Osteoblast (primary cell): ENCODE measurements around the gene HCLS1. TPM values are rescaled to one million over a fixed set of nuclear protein-coding genes. Genes with fewer than 3 reads are reported as not detected.
"Not testable (repeated sequence)": the region's sequence is repeated elsewhere in the genome, so short reads cannot be mapped to it uniquely, and the experiment has no call there.

Experiments
- DNase-seq: peaks from one replicate; pipeline ENCODE4 v3.0.0; 2011; ENCODE audit warnings: low spot score, mixed read lengths; ENCODE audit not compliant: insufficient read length; ENCODE audit errors: missing footprints
- H2AFZ ChIP-seq: 2 replicates; pipeline ENCODE4 v1.6.0; 2011; ENCODE audit warnings: mild to moderate bottlenecking, low read length
- H3K27ac ChIP-seq: 2 replicates; pipeline ENCODE4 v1.5.1; 2011; ENCODE audit warnings: mild to moderate bottlenecking, low read depth, low read length, moderate library complexity
- H3K27me3 ChIP-seq: 2 replicates; pipeline ENCODE4 v1.6.0; 2012; ENCODE audit warnings: mild to moderate bottlenecking, control low read depth, inconsistent platforms, low read length, moderate library complexity; ENCODE audit not compliant: insufficient read depth
- H3K36me3 ChIP-seq: 2 replicates; pipeline ENCODE4 v1.5.1; 2011; ENCODE audit warnings: mild to moderate bottlenecking, low read length, control low read depth, moderate library complexity; ENCODE audit not compliant: insufficient read depth
- H3K4me1 ChIP-seq: 2 replicates; pipeline ENCODE4 v1.5.1; 2011; ENCODE audit warnings: mild to moderate bottlenecking, low read length, control low read depth, moderate library complexity; ENCODE audit not compliant: insufficient read depth
- H3K4me2 ChIP-seq: 2 replicates; pipeline ENCODE4 v1.6.0; 2011; ENCODE audit warnings: mild to moderate bottlenecking, low read length; ENCODE audit not compliant: insufficient read depth
- H3K4me3 ChIP-seq: fragments of 200-600 bp; sonication (generic); 3 replicates; pipeline ENCODE4 v1.5.1; 2012; ENCODE audit warnings: mild to moderate bottlenecking, low read length, inconsistent platforms; ENCODE audit not compliant: insufficient read depth
- H3K79me2 ChIP-seq: 2 replicates; pipeline ENCODE4 v1.6.0; 2012; ENCODE audit warnings: mild to moderate bottlenecking, low read length, control low read depth, inconsistent platforms; ENCODE audit not compliant: insufficient read depth
- H3K9me3 ChIP-seq: 2 replicates; pipeline ENCODE4 v1.5.1; 2011; ENCODE audit warnings: low read depth, low read length, control low read depth
- H4K20me1 ChIP-seq: 2 replicates; pipeline ENCODE4 v1.6.0; 2012; ENCODE audit warnings: mild to moderate bottlenecking, low read length, control low read depth; ENCODE audit not compliant: insufficient read depth
- CTCF ChIP-seq: IDR thresholded peaks from 2 replicates; pipeline ENCODE4 v1.5.1; 2011; ENCODE audit warnings: mild to moderate bottlenecking, low read depth, low read length, moderate library complexity; ENCODE audit errors: extremely low read depth
- total RNA-seq: library from RNA; depleted of rRNA; stranded (reverse); fragments of >200 nt; gene quantifications from 2 replicates; pipeline ENCODE4 v1.2.3, GENCODE V29; 2012

Gene HCLS1
- total RNA-seq, 1 donor: 2.9 TPM

GRCh38 chr3:121692010-121692699 is 31.5 kb upstream of the HCLS1 start:
- Histone ChIP-seq H4K20me1 (peaks cover 2% of the 10 kb centered on the region), H3K4me1 (no peaks in the 10 kb centered on the region), H2AFZ (no peak overlapping the region), H3K27me3 (no peaks in the 10 kb centered on the region), H3K4me2 (no peak overlapping the region), H3K79me2 (no peaks in the 10 kb centered on the region), H3K36me3 (peaks cover 34% of the 10 kb centered on the region), H3K4me3 (no peak overlapping the region), H3K9me3 (no peaks in the 10 kb centered on the region), H3K27ac (no peak overlapping the region)
- no peak for TF ChIP-seq CTCF
- no peak for DNase-seq

- H3K36me3 ChIP-seq: peaks cover 25% of the 10 kb centered on the region
Measured at GRCh38 chr3:121690777-121691405, 30.2 kb upstream of the HCLS1 start.

GRCh38 chr3:121688747-121689146 is 28.0 kb upstream of the HCLS1 start:
- not testable (repeated sequence) for DNase-seq, H2AFZ ChIP-seq, H3K4me2 ChIP-seq, H3K4me1 ChIP-seq, H3K4me3 ChIP-seq, H3K9me3 ChIP-seq, H3K79me2 ChIP-seq, H3K27me3 ChIP-seq, H4K20me1 ChIP-seq, H3K27ac ChIP-seq
- peaks cover 25% of the 10 kb centered on the region for H3K36me3 ChIP-seq

More at GRCh38 chr3:121690777-121691405, 30.2 kb upstream of the HCLS1 start:
- H3K4me3 ChIP-seq: no peak overlapping the region
- no peak for TF ChIP-seq CTCF
- no peak overlapping the region for H3K4me2 ChIP-seq
- no peaks in the 10 kb centered on the region for H3K9me3 ChIP-seq
- H3K4me1 ChIP-seq: no peaks in the 10 kb centered on the region
- peaks cover 2% of the 10 kb centered on the region for H3K79me2 ChIP-seq
- H3K27ac ChIP-seq: no peak overlapping the region
- no peak overlapping the region for H2AFZ ChIP-seq
- DNase-seq: no peak
- H4K20me1 ChIP-seq: peaks cover 2% of the 10 kb centered on the region
- H3K27me3 ChIP-seq: no peaks in the 10 kb centered on the region

GRCh38 chr3:121681792-121682191 is 21.1 kb upstream of the HCLS1 start:
- Histone ChIP-seq H2AFZ (no peak overlapping the region), H4K20me1 (no peaks in the 10 kb centered on the region), H3K4me3 (no peak overlapping the region), H3K27me3 (no peaks in the 10 kb centered on the region), H3K4me1 (no peaks in the 10 kb centered on the region), H3K4me2 (no peak overlapping the region), H3K36me3 (peaks cover 27% of the 10 kb centered on the region), H3K9me3 (no peaks in the 10 kb centered on the region), H3K79me2 (peaks cover 2% of the 10 kb centered on the region), H3K27ac (no peak overlapping the region)
- no peak for TF ChIP-seq CTCF
- DNase-seq: no peak
